CD4-positive, alpha-beta T cell treated with Interleukin-6 for 4 hours (primary cell): ENCODE data around the gene PLSCR5.

Source experiments
- DNase-seq: peaks from one replicate; pipeline ENCODE4 v3.0.0-alpha.2; 2020; ENCODE audit warnings: mixed read lengths

The PLSCR5 gene, protein sequence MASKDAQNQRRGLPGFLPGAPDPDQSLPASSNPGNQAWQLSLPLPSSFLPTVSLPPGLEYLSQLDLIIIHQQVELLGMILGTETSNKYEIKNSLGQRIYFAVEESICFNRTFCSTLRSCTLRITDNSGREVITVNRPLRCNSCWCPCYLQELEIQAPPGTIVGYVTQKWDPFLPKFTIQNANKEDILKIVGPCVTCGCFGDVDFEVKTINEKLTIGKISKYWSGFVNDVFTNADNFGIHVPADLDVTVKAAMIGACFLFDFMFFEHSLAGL

DNA sequence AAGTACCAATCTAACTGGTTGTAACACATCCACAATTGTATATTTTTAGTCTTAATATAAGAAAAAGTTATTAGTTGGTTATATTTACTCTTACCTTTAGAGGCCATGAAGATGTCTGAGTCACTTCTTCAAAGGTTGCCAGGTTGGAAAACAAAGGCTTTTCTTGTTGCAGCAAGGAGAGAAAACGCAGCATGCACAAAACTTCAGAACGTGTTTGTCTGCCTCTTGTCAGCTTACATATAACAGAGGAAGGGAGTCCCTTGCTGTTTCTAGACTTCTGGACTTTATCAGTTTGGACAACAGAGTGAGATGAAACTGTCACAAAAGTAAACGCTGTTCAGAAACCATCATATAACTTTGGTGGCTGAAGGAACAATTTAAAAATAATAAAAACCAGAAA, at the start of gene PLSCR5:
PLSCR5 (minus strand) TSS at position 241 of the 400 bp plus-strand sequence; CDS start at position 107, 134 bp downstream.
- no peak for DNase-seq

DNA sequence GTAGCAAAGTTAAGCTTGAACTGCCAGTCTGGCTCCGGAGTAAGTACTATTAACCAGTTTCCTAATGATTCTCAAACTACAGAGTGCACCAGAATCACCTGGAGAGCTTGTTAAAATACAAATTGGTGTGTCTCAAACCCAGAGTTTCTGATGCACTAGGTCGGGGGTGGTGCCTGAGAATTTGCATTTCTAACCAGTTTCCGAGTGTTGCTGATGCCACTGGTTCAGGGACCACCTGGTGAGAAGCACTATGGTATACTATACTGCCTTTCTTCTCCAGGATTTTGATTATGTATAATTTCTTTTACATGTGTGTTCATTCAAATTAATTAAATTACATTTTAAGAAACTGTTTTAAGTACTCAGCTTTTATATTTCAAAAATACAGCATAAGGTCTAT, 48.8 kb upstream of the PLSCR5 start:
- DNase-seq = no peak

DNA sequence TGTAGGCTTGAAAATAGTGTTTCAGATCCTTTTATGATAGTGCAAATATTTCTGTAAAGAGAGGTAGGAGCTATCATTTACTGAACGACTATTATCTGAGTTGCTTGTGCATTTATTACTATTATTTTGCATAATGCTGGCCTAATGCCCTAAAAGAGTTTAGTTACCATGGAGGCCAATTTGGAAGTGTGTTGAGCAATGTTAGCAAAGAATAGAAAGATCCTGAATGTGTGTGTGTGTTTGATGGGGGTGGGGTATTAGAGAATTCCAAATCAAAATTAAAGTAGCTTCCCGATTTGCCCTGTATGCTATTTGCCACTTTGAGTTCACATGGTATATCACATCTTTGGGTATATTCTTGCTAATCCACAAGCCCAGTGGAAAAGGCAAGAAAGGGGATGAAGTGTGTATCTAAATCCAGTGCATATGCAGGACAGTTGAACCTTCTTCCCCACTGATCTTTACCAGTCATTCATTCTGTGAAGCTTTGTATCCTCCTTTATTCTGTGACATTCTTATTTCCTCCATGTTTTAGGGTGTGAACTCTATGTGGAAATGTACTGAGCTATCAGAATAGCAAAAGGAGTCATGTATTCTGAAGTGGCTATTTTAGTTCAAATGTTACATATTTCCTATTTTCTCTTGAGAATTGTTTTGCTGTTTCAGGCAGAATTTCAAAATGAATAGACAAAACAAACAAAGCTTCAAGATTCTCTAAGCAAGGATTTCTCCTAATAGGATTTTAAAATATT, 45.7 kb upstream of the PLSCR5 start:
- no peak for DNase-seq

DNA sequence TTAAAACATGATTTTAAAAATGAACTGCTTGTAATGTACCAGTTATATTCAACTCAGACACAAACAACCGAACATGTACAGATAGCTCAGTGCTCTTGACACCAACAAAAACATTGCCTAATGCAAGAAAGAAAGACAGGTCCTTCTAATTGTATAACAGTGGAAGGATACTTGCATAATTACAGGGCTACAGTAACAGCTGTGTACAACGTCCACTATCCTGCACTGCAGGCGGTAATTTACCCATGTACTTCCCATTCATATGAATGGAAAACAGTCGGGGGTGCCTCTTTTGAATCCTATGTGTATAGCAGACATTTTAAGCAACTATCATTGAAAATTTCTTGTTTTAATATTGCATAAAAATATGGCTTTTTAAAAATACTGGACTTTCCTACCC, 41.1 kb upstream of the PLSCR5 start:
- no peak for DNase-seq

DNA sequence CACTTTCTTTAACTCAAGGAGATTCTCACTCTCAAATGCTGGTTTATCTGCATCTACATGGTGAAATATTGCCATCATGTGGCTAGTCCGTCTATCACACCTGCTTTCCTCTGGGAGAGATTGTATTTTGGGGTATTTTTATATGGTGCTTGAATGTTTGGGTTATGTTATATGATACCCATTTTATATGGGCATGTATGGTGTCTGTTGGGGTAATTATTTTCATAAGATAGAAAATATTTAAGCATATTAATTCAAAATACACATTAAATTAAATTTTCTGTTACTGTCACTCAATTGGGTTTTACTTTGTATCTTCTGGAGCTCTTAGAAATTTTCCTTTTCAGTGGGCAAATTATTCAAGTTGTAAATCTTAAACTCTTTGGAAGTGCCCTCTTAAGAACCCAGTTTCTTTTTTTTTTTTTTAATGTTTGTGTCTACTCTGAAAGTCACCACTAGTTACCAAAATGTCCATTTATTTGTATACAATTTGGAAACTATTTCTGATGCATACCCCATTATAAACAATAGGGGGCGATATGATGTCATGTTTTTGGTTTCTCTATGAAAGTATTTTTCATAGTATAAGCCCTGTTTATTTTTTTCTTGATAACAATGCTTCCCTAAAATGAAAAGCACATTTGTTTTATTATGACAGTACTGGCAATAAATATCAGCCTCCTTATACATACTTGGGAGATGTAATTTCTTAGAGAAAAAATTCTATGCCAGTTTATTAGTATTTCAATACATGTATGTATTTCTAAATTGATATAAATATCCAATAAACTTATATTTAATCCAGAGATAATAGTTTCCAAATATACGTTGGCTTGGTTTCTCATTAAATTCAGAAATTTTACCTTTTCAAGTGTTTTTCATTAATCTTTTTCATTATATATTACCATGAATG, 36.1 kb upstream of the PLSCR5 start:
- DNase-seq = no peak

DNA sequence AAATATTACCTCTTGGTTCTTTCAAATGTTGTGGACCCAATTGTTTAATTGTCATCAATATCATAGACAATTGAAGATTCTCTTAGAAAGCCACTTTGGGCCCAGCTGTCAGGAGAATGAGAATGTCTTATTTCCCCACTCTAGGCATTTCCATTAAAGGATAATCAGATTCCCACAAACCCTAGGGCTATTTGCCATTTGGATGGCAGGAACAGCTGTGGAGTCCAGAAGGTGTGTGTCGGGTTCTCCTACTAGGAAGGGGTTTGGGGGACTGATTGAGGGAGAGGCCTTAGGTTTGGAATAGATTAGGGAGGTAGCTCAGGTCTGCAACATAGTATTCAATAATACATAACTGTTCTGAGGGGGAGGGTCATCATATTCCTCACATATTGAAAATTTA, 35.2 kb upstream of the PLSCR5 start:
- no peak for DNase-seq

DNA sequence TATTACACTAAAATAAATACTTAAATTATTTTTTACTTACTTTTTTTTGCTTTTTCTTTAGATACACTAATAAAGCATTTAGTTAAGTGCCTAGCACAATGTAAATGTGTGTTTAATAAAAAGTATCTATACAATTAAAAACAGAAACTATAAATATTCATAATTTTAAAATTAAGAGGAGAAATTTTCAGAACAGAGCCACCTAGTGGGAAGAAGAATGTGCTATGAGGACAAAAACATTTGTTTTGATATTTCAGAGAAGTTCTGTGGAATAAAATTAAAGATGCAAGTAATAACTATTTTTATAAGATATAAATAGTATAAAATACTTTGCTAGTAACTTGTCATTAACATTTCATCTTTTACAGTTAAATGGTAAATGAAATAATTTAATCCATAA, 33.6 kb upstream of the PLSCR5 start:
- no peak for DNase-seq

DNA sequence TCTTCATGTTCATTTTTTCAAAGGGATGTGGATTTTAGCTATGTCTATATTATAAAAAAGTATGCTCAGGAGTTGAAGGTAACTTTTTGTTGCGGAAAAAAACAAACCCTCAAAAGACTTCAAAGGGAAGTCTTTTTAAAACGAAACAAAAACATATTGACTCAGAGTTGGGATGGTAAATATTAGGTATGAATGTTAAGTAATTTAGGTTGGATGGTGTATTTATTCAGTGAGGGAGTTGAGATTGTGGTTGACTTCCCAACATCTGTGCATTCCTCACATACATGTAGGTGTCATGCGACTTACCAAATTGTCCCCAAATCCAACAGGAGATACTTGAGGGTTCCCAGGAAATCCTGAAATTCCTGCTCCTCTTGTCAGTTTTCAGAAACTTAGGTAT, 32.7 kb upstream of the PLSCR5 start:
- DNase-seq = no peak

DNA sequence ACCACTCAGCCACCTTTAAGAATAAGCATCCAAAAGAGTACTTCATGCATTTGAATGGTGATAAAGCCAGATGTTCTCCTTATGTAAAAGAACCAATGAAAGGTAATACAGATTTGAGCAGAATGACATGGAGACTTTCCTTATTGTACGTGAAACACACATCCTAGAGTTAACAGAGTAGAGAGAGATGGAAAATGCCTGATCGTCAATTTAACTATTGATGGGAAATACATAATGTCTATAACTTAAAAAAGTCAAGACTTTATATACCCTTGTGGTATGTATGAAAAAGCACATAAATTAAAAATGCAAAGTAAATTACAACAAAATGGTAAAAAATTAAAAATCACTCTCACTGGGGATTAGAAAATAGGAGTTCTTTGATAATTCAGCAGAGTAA, 31.7 kb upstream of the PLSCR5 start:
- no peak for DNase-seq

DNA sequence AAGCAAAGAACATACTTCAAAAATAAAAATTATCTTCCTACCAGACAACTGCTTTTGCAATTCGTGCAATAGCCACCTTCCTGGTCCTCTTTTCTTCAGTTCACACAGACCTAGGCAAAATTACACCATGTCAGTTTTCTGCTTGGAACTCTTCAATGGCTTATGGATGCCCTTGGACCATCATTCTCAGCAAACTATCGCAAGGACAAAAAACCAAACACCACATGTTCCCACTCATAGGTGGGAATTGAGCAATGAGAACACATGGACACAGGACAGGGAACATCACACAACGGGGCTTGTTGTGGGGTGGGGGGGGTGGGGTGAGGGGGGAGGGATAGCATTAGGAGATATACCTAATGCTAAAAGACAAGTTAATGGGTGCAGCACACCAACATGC, 29.2 kb upstream of the PLSCR5 start:
- DNase-seq = no peak

DNA sequence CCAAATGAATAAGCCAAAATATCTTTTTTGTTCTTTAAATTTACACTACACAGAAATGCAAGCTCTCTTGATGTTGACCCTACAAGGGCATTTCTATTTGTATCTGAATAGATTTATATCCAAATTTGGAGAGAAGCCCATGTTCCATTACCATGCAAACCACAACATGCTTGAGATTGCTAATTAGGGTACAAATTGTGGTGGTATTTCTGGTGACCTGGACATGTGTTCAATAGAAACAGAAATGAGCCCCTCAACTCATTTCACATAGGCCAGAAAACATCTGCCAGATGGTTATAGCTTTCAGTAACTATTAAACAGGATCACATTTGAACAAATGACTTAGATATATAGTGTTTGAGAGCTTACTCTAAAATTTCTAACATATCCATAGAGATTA, 23.5 kb upstream of the PLSCR5 start:
- no peak for DNase-seq

DNA sequence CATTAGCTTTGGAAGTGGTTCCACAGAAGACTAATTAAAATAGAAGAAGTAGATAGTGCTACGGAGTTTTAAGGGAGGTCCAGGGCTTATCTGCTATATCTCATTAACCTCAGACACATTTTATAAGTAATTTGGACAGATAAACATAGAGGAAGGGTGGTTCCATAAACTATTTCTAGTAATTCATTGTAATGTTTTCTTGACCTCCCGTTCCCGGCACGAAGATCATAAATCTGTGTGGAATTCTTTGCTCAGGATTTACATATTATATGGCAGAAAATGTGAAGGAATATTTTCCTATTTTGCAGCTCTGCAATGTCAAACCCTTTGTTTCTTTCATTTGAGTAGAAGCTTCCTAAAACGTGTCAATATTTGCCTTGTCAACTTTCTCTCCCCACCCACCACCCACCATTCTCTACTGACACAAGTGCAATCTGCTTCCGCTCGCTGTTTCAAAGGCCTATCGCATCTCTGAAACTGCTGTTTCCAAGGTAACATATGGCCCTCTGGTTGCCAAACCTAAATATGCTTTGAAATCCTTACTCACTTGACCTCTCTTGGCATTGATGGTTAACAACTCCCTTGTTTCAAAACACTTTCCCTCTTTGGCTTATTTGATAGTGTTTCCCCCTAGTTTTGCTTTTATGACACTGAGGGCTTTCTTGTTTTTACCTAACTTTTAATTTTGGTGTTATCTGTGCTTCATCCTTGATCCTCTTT, 21.4 kb upstream of the PLSCR5 start:
- no peak for DNase-seq

DNA sequence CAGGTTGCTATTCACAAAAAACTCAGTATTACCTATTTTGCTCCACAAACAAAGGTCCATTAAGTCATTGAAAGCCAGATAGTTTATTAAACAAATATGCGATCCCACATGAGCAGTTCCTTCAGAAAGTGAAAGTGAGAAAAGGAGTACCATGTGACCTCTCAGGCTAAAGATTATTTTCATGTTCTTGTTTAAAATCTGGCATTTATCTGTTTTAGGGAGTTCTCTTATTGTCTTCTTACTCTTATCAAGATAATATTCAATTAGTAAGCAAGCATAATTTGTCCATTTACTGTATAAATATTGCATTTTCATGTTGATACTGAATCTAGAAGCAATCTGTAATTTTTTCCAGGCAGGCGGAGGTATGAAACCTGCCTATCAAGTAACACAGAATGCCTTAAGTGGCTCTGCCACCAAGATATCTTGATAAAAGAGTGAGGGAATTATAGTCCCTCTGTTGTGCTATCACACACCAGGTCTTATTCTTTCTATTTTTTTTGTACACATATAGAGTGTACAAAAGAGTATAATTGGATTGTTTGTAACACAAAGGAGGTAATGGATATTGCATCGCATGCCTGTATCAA, 20.1 kb upstream of the PLSCR5 start:
- DNase-seq = no peak

DNA sequence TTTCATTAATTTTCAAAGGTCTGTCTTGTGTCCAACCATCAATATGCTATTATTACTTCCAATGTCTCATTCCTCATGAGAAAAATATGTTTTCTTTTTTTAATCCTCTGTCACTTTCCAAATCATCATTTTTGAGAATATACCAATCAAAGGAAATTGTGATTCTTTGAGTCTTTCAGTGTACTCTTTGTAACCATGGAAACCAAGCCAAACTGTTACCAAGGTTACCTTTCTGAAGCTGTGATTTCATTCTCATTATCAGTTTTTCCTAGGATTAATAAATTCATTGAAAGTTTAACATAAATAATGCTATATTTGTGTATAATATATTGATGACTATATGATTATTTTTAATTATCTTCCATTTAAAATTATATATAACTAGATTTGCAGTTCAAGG, 16.6 kb upstream of the PLSCR5 start:
- no peak for DNase-seq

DNA sequence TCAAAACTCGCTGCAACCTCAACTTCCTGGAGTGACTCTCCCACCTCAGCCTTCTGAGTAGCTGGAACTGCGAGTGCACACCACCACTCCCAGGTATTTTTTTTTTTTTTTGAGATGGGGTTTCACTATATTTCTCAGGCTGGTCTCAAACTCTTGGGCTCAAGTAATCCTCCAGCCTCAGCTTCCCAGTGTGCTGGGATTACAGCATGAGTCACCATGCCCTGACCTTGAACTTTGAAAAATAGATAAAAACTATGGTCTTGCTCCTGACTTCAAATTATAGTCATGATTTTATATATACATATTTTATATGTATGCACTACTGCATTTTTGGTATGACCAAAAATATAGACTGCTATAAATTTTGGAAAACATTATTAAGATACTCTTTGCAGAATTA, 6.9 kb upstream of the PLSCR5 start:
- no peak for DNase-seq

DNA sequence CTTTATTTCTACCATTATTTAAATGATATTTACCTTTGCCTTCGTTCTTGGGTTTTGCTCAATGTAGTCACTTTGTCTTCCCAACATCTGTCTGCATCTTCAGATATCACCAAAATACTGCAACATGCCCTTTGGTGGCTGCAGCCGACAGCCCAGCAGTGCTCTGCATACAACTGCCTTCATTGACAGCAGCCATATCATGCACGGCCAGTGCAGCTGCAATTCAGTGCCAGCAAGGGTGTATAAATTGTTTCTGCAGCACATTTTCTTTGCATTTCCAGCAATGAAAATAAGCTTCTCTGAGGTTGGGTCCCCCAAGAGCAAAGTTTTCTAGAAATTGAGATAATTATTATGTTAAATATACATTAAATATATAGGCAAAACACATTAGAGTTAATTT, 6.0 kb upstream of the PLSCR5 start:
- no peak for DNase-seq

DNA sequence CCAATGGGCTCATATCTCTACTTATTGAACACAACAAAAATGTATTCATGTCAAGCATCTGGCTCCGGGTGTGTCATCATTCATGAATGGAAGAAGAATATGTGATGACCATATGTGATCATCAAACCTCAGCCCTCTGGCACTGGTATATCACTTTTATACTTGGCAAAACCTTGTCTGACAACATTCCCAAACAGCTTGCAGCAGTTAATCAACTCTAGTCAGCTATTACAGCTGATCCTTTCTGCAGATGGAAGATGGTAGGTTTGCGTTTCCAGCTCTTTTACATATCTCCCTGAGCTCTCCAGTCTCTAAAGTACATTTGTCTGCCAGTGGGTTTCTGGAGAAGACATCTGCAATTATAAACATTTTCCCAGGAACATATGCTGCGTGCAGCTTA, 6.6 kb downstream of the PLSCR5 start:
- no peak for DNase-seq

DNA sequence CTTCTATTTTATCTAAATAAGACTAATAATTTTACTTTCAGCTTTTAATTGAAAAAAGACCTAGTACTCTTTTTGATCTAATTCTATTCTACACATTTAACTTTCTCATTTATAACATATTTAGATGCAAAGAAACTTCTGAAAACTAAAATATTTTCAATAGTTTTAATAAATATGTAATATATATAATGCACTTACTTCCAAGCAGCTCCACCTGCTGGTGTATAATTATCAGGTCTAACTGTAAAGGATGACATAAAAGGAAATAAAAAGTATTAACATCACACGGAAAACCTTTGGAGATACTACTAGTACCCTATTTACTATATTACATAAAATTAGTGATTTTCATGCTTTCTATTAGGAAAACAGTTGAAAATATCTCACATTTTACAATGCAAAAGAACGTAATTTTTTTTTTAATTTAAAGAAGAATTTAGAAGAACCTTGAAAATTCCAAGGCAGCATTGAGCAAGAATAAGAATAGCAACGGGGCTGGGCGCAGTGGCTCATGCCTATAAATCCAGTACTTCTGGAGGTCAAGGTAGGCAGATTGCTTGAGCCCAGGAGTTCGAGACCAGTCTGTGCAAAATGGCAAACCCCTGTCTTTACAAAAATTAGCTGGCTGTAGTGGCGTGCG, 10.2 kb downstream of the PLSCR5 start:
- DNase-seq = no peak

DNA sequence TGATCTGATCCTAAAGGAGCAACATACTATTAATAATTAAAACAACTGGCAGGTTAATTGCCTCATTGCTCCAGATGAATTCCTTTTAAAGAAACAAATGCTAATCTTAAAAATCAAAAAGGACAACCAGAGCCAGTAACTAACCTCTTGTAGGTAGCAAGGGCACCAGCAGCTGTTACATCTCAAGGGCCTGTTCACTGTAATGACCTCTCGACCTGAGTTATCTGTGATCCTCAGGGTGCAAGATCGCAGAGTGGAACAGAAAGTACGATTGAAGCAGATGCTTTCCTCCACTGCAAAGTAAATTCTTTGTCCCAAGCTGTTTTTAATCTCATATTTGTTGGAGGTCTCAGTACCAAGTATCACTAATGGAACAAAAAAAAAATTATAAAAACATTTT, 11.4 kb downstream of the PLSCR5 start:
- DNase-seq = no peak

DNA sequence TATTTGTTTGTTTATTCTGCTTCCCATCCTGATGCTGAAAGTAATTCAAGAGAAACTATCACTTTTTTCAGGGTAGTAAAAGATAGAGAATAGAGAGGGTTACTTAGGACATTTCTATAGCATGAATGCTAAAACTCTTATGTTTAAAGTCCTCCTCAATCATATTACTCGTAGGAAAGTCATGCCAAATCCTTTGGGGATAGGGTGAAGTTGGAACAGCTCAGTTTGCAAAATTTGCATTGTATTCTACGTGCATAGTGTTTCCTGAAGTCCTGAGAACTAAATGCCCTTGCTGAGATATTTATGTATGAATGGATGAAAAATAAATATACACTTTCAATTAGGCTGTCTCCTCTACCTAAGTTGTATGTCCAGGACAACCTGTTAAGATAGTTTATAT, 14.6 kb downstream of the PLSCR5 start:
- DNase-seq = no peak

DNA sequence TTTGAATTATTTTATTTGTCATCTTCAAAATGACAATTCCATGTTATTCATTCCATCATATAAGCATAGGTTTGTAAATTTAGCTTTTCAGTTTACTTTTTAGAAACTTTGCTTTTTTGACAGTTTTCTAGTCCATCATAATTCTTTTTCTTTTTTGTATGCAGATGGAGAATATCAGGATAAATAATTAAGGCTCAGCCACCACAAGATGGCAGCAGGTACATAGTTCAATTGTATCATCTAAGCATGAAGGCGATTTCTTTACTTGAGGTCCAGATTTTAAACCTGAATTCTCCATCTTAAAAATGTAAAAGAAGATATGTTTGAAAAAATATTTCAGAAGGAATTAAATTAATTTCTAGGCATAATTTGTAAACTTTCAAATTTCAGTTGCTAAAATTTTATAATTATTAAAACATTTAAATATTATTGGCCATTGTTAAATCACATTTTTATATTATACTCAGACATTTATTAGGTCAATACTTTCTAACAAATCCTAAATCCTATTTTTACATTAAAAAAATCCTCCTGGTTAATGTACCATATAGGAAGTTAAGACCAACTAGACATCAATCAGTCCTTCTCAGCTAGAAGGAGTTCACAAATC, 15.1 kb downstream of the PLSCR5 start:
- DNase-seq = no peak

DNA sequence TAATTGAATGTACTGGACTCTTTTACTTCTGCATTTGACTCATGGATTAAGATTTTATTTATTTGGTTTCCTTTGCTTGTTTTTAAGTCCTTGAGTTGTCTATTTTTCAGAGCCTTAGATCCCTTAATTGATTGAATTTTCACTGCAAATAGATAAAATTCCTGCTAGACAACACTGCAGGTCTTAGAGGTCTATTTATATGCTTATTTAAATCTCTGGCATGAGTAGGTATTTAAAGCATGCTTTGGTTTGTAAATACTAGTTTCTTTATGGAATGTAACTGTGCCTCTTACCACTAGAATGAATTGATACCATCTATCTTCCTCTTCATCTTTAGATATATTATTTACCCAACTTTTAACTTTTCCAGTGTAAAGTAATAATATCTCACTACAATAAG, 20.0 kb downstream of the PLSCR5 start:
- no peak for DNase-seq
